Lower leg skin (tissue), 4 donors: Measurements from ENCODE around the gene MIF4GD. TPM values are rescaled to one million over a fixed set of nuclear protein-coding genes. Genes with fewer than 3 reads are reported as not detected.

Source experiments
- DNase-seq, 2 donors: peaks; one replicate each; pipeline ENCODE4 v3.0.0-alpha.2; 2019; ENCODE audit warnings: low spot score in 2 of 2
- H3K4me3 ChIP-seq: fragments of 200-600 bp; sonication (generic); 2 replicates; pipeline ENCODE4 v1.5.1; 2017; ENCODE audit warnings: mild to moderate bottlenecking, low read depth; ENCODE audit not compliant: poor library complexity, severe bottlenecking
- CTCF ChIP-seq, 3 donors: fragments of 450-650 bp; IDR thresholded peaks; one replicate each; pipeline ENCODE4 v1.5.1; 2016; ENCODE audit warnings: antibody characterized with exemption in 3 of 3, mild to moderate bottlenecking in 3 of 3, moderate library complexity in 2 of 3
- POLR2A ChIP-seq, 2 donors: fragments of 450-650 bp; IDR thresholded peaks; one replicate each; pipeline ENCODE4 v1.6.1; 2016 to 2017; ENCODE audit warnings: antibody characterized with exemption in 2 of 2, mild to moderate bottlenecking in 1 of 2, moderate library complexity in 1 of 2
- WGBS, 2 donors: methylation state at CpG; one replicate each; pipeline ENCODE4 v1.1.5; 2018; 5-methylcytosine and 5-hydroxymethylcytosine counted together
- intact Hi-C: fragments of 100-400 bp; cut with DNase I; formaldehyde crosslinking; loops from one replicate; pipeline ENCODE4 v1.15.0; 2023; ENCODE audit warnings: low total_unique reads
- total RNA-seq, 4 donors: library from RNA; depleted of rRNA; stranded (reverse); fragments of >200 nt; gene quantifications; one replicate each; pipeline ENCODE4 v1.1.0, GENCODE V29; 2016

The MIF4GD gene
- total RNA-seq, 4 donors from 2014 or later: 22.6 to 41.8 (median 32.6) TPM

- H3K4me3 ChIP-seq: no peak overlapping the region
- 89 to 90% methylated on average over 8 of the region's 8 CpGs for WGBS, 2 donors
- no peak for DNase-seq
- intact Hi-C loops: no loop called here
- no peak for TF ChIP-seq POLR2A (IDR thresholded peaks at IDR 0.05)
- TF ChIP-seq CTCF (IDR thresholded peaks at IDR 0.05): no peak
These were observed 18.8 kb downstream of the MIF4GD start for GRCh38 chr17:75252039-75252816.

- DNase-seq: peak in 1 of 2 donors; percentile 83
- TF ChIP-seq CTCF (IDR thresholded peaks at IDR 0.05) (no peak), POLR2A (IDR thresholded peaks at IDR 0.05) (no peak)
- intact Hi-C loops: no loop called here
- 43 to 55% methylated on average over 11 of the region's 11 CpGs for whole genome bisulfite sequencing, 2 donors
- H3K4me3 ChIP-seq: no peak overlapping the region
These were observed 21.0 kb downstream of the MIF4GD start for GRCh38 chr17:75250009-75250471.

- intact Hi-C loops: no loop called here
- 65 to 67% methylated on average over 4 of the region's 4 CpGs for WGBS, 2 donors
- TF ChIP-seq CTCF (IDR thresholded peaks at IDR 0.05) (no peak), POLR2A (IDR thresholded peaks at IDR 0.05) (no peak)
- DNase-seq: no peak
- H3K4me3 ChIP-seq: no peak overlapping the region
These were observed 21.5 kb downstream of the MIF4GD start for GRCh38 chr17:75249564-75249963.

GRCh38 chr17:75246404-75246803 is 24.6 kb downstream of the MIF4GD start:
- no peak for DNase-seq
- intact Hi-C loops: no loop called here
- WGBS, 2 donors: 86 to 89% methylated on average over 12 of the region's 12 CpGs
- no peak overlapping the region for H3K4me3 ChIP-seq
- TF ChIP-seq POLR2A (IDR thresholded peaks at IDR 0.05): no peak
- TF ChIP-seq CTCF (IDR thresholded peaks at IDR 0.05): no peak

- WGBS, 2 donors: 83 to 84% methylated on average over 6 of the region's 6 CpGs
- TF ChIP-seq POLR2A (IDR thresholded peaks at IDR 0.05) (no peak), CTCF (IDR thresholded peaks at IDR 0.05) (no peak)
- DNase-seq: no peak
- intact Hi-C loops: no loop called here
- H3K4me3 ChIP-seq: no peak overlapping the region
These were observed 26.0 kb downstream of the MIF4GD start for GRCh38 chr17:75245011-75245410.
